H1 (cell line): ENCODE results near the gene KRT83. TPM values are rescaled to one million over a fixed set of nuclear protein-coding genes. Genes with fewer than 3 reads are reported as not detected.

Experiments
- BRCA1 ChIP-seq: IDR thresholded peaks from 2 replicates; pipeline ENCODE4 v1.6.1; 2012; ENCODE audit warnings: low read depth, low read length, improper control_type of control experiment
- FOSL1 ChIP-seq: IDR thresholded peaks from 2 replicates; pipeline ENCODE4 v1.6.1; 2011; ENCODE audit warnings: mild to moderate bottlenecking, low read depth, low read length, moderate library complexity; ENCODE audit not compliant: insufficient read depth
- JUND ChIP-seq: IDR thresholded peaks from 2 replicates; pipeline ENCODE4 v1.6.1; 2011; ENCODE audit warnings: mild to moderate bottlenecking, improper control_type of control experiment, low read length
- KDM5A ChIP-seq: fragments of 200-600 bp; IDR thresholded peaks from 2 replicates; pipeline ENCODE4 v1.7.1; 2012; ENCODE audit warnings: mild to moderate bottlenecking, low read length, inconsistent platforms, mixed read lengths
- SIX5 ChIP-seq: IDR thresholded peaks from 2 replicates; pipeline ENCODE4 v1.6.1; 2011; ENCODE audit warnings: mild to moderate bottlenecking, low read depth, low read length
- SP1 ChIP-seq: IDR thresholded peaks from 2 replicates; pipeline ENCODE4 v1.6.1; 2011; ENCODE audit warnings: low read depth, low read length
- SUZ12 ChIP-seq: fragments of 200-600 bp; sonication (generic); IDR thresholded peaks from 2 replicates; pipeline ENCODE4 v1.6.1; 2012; ENCODE audit warnings: mild to moderate bottlenecking, inconsistent platforms, low read length, moderate library complexity, mixed read lengths
- TAF1 ChIP-seq: IDR thresholded peaks from 2 replicates; pipeline ENCODE4 v1.6.1; 2011; ENCODE audit warnings: mild to moderate bottlenecking, low read depth, low read length
- polyA plus RNA-seq, 7 experiments: library from polyadenylated mRNA; depleted of rRNA in 3 of 7; stranded (reverse) in 5 of 7; unstranded in 2 of 7; fragments of >200 nt in 5 of 7; fragments of 200-250 nt in 2 of 7; gene quantifications; 1 replicate in 5 of 7; 2 replicates in 1 of 7; 4 replicates in 1 of 7; pipeline versions ENCODE4 v1.2.1 to v1.2.3, GENCODE V29; 2011 to 2013; ENCODE audit warnings: missing spikeins in 2 of 7, mixed read lengths in 2 of 7
- total RNA-seq: library from RNA; stranded (reverse); fragmentation: NEBNext Ultra II Directional; extraction: Animal tissue kit (Norgen Biotek cat#: 25700); gene quantifications from 2 replicates; pipeline ENCODE4 v1.2.1, GENCODE V29; 2021

The KRT83 gene
- total and polyA plus RNA-seq, 2 of the 8 experiments (the other 6 are each of a cell fraction or from before 2014, with no cell fraction given) = not detected

GRCh38 chr12:52331833-52332232 lies 10.6 kb upstream of the KRT83 start (continued):
- TF ChIP-seq FOSL1 = no peak
- TF ChIP-seq SIX5 = no peak
- no peak for TF ChIP-seq JUND
- TF ChIP-seq TAF1 = no peak
- TF ChIP-seq SUZ12 = no peak
- TF ChIP-seq SP1 = no peak
- no peak for TF ChIP-seq BRCA1
- no peak for TF ChIP-seq KDM5A
